Activated CD8-positive, alpha-beta T cell treated with anti-CD3 and anti-CD28 coated beads for 36 hours (primary cell): ENCODE results near the gene NUDT17. TPM values are rescaled to one million over a fixed set of nuclear protein-coding genes. Genes with fewer than 3 reads are reported as not detected.
"Not testable (repeated sequence)": the region's sequence is repeated elsewhere in the genome, so short reads cannot be mapped to it uniquely, and the experiment has no call there.

Source experiments
- ATAC-seq: fragments of 200-7000 bp; cut with Tn5 transposase; one replicate; pipeline ENCODE4 v1.10.0; 2021; ENCODE audit warnings: mild to moderate bottlenecking, moderate library complexity
- CTCF ChIA-PET: fragments of 350-600 bp; sonication (Branson Sonifier 250); formaldehyde crosslinking; loops from one replicate; lab custom pipeline; 2021; ENCODE audit warnings: antibody characterized with exemption; lab: Charles Lee
- POLR2A ChIA-PET: fragments of 350-600 bp; sonication (Branson Sonifier 250); formaldehyde crosslinking; loops from one replicate; lab custom pipeline; 2021; ENCODE audit warnings: antibody characterized with exemption; lab: Charles Lee
- DNase-seq: peaks from one replicate; pipeline ENCODE4 v3.0.0-alpha.2; 2020
- H3K27ac Mint-ChIP-seq: one replicate; pipeline ENCODE4 v1.8.0; 2021; ENCODE audit warnings: mild to moderate bottlenecking, mixed read lengths
- H3K27me3 Mint-ChIP-seq: one replicate; pipeline ENCODE4 v1.8.0; 2021; ENCODE audit warnings: mixed read lengths
- H3K36me3 Mint-ChIP-seq: one replicate; pipeline ENCODE4 v1.8.0; 2021; ENCODE audit warnings: low read depth, mixed read lengths
- H3K4me1 Mint-ChIP-seq: one replicate; pipeline ENCODE4 v1.8.0; 2021; ENCODE audit warnings: low read depth, mixed read lengths
- H3K4me3 Mint-ChIP-seq: one replicate; pipeline ENCODE4 v1.8.0; 2021; ENCODE audit warnings: mild to moderate bottlenecking, moderate library complexity, mixed read lengths
- H3K9me3 Mint-ChIP-seq: one replicate; pipeline ENCODE4 v1.8.0; 2021; ENCODE audit warnings: mixed read lengths
- intact Hi-C: fragments of 100-400 bp; cut with micrococcal nuclease; formaldehyde crosslinking; loops from one replicate; pipeline ENCODE4 v1.10.0; 2022
- total RNA-seq, 2 experiments: library from RNA; stranded (reverse); gene quantifications; one replicate each; pipeline ENCODE4 v1.2.3, GENCODE V29; 2021
- TF ChIP-seq, protein P1 (sequence below): fragments of 200-600 bp; IDR thresholded peaks from one replicate; pipeline ENCODE4 v1.8.0; 2022; ENCODE audit warnings: antibody characterized with exemption, mild to moderate bottlenecking

The NUDT17 gene
- total RNA-seq, 2 experiments from 2014 or later = 3.0 to 3.3 TPM

DNA sequence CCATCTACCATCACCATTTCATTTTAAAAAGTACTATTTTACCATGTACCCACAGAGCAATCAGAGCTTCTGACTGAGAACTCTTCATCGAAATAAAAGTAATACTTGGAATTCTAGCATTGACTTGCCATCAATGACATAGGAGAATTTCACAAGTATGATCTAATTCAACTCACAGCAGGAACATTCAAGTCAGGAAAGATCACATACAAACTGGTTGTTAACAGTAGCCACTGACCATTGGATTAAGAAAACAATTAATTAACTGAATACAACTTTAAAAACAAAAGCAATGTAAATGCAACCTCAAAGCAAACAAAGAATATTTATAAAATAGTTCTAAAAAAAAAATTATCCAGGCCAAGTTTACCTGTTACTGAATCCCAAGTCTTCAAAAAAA is 40.4 kb upstream of the NUDT17 start:
- peaks cover 45% of the 10 kb centered on the region for H3K4me1 Mint-ChIP-seq
- no peak overlapping the region for H3K27ac Mint-ChIP-seq
- ATAC-seq (no peak), DNase-seq (no peak)
- no peaks in the 10 kb centered on the region for H3K27me3 Mint-ChIP-seq
- no peak overlapping the region for H3K4me3 Mint-ChIP-seq
- CTCF ChIA-PET = interaction anchor here (0.9 to 4.7 kb wide), 3 partner anchors 19 to 40 kb away, joined by 4 to 19 read pairs (median 5); partner anchors contain the start of gene NUDT17
- H3K9me3 Mint-ChIP-seq = no peaks in the 10 kb centered on the region
- intact Hi-C loops = no loop called here
- TF ChIP-seq, protein P1, sequence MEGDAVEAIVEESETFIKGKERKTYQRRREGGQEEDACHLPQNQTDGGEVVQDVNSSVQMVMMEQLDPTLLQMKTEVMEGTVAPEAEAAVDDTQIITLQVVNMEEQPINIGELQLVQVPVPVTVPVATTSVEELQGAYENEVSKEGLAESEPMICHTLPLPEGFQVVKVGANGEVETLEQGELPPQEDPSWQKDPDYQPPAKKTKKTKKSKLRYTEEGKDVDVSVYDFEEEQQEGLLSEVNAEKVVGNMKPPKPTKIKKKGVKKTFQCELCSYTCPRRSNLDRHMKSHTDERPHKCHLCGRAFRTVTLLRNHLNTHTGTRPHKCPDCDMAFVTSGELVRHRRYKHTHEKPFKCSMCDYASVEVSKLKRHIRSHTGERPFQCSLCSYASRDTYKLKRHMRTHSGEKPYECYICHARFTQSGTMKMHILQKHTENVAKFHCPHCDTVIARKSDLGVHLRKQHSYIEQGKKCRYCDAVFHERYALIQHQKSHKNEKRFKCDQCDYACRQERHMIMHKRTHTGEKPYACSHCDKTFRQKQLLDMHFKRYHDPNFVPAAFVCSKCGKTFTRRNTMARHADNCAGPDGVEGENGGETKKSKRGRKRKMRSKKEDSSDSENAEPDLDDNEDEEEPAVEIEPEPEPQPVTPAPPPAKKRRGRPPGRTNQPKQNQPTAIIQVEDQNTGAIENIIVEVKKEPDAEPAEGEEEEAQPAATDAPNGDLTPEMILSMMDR = no peak
- POLR2A ChIA-PET = interaction anchor here (1.5 kb wide), 1 partner anchor 10 kb away, joined by 3 read pairs; no protein-coding TSS in a partner anchor
- peaks cover 5% of the 10 kb centered on the region for H3K36me3 Mint-ChIP-seq

DNA sequence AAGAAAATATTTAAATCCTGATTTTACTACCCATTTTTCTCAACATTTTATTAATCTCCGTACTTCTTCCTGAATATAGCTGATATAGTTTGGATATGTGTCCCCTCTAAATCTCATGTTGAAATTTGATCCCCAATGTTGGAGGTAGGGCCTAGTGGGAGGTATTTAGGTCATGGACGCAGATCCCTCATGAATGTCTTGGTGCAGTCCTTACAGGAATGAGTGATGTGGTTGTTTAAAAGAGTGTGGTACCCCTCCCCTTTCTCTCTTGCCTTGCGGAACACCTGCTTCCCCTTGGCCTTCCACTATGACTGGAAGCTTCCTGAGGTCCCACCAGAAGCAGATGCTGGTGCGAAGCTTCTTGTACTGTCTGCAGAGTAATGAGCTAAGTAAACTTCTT is 39.0 kb upstream of the NUDT17 start:
- ChIA-PET CTCF (interaction anchor here (1.2 to 4.7 kb wide), 4 partner anchors 10 to 85 kb away, joined by 3 to 19 read pairs (median 4); partner anchors contain the start of gene NUDT17), POLR2A (interaction anchor here (1.6 kb wide), 1 partner anchor 18 kb away, joined by 4 read pairs; the partner anchor contains the start of genes POLR3C and RNF115)
- DNase-seq (no peak), ATAC-seq (no peak)
- TF ChIP-seq, protein P1 = no peak
- Mint-ChIP-seq H3K27me3 (no peaks in the 10 kb centered on the region), H3K27ac (no peak overlapping the region), H3K36me3 (peaks cover 5% of the 10 kb centered on the region), H3K9me3 (no peaks in the 10 kb centered on the region), H3K4me1 (peaks cover 39% of the 10 kb centered on the region), H3K4me3 (no peak overlapping the region)
- intact Hi-C loops = no loop called here

DNA sequence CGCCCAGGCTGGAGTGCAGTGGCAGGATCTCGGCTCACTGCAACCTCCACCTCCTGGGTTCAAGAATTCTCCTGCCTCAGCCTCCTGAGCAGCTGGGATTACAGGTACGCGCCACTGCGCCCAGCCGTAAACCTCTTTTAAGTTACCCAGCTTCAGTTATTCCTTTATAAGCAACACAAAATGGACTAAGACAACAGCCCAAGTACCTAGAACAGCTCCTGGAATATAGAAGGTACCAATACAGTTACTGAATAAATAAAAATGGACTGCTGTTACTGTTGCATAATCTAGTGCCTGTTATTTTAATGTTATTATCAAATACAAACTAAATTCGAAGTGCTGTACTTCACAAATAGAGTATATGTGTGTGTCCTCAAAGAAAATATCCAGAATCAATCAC is 38.6 kb upstream of the NUDT17 start:
- H3K27me3 Mint-ChIP-seq = no peaks in the 10 kb centered on the region
- ATAC-seq (no peak), DNase-seq (no peak)
- intact Hi-C loops = no loop called here
- H3K4me3 Mint-ChIP-seq = no peak overlapping the region
- peaks cover 36% of the 10 kb centered on the region for H3K4me1 Mint-ChIP-seq
- TF ChIP-seq, protein P1 = no peak
- POLR2A ChIA-PET = interaction anchor here (1.6 kb wide), 1 partner anchor 17 kb away, joined by 4 read pairs; the partner anchor contains the start of genes POLR3C and RNF115
- CTCF ChIA-PET = interaction anchor here (1.2 to 1.6 kb wide), 3 partner anchors 11 to 85 kb away, joined by 3 to 4 read pairs (median 4); no protein-coding TSS in a partner anchor
- no peak overlapping the region for H3K27ac Mint-ChIP-seq
- peaks cover 3% of the 10 kb centered on the region for H3K36me3 Mint-ChIP-seq
- H3K9me3 Mint-ChIP-seq = no peaks in the 10 kb centered on the region

DNA sequence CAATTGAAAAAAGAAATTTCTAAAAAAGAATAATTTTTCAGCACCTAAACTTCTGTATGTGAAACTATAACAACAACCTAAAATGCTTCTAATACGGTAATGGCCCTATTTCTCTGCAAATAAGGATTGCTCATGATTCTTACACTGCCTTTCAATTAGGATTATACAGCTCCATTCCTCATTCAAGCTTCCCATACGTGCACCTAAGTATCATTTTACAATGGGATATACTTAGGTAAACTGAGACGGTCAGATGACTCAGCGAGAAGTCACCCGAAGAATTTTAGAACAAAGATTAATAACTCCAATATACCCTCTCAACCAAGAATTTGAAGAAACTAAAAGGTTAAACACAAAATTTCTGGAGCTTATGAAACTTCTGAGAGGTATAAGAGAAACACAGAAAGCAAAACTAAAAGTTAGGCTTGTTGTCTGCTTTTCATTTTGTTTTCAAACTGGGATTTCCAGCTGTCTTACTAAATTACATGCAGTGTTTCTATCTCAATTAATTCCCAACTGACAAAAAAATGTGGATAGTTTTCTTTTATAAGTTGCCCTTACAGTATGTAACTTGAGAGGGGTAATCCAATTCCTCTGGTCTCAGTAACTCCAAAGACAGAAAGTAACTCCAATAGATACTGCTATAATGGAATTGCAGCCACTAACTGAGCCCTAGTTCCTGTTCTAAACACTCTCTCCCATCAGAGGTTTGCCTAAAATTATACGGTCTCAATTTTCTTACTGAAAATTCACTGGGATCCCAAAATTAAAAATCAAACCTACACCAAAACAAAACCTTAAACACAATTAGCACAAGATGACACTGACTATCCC is 32.2 kb upstream of the NUDT17 start:
- not testable (repeated sequence) for H3K36me3 Mint-ChIP-seq

DNA sequence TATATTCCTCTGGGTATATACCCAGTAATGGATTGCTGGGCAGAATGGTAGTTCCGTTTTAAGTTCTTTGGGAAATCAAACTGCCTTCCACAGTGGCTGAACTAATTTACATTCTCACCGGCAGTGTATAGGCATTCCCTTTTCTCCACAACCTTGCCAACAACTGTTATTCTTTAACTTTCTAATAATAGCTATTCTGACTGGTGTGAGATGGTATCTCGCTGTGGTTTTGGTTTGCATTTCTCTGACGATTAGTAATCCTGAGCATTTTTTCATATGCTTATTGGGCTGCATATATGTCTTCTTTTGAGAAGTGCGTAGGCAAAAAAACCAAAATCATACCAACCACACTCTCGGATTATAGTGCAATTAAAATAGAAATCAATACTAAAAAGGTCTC is 27.3 kb upstream of the NUDT17 start:
- DNase-seq, H3K27me3 Mint-ChIP-seq, H3K9me3 Mint-ChIP-seq, intact Hi-C loops, H3K36me3 Mint-ChIP-seq, POLR2A ChIA-PET, H3K4me3 Mint-ChIP-seq, H3K27ac Mint-ChIP-seq, CTCF ChIA-PET: not testable (repeated sequence)
- ATAC-seq = peak; percentile 48
- H3K4me1 Mint-ChIP-seq = peaks cover 18% of the 10 kb centered on the region

More for the DNA sequence above, 32.2 kb upstream of the NUDT17 start:
- H3K4me3 Mint-ChIP-seq, H3K9me3 Mint-ChIP-seq, POLR2A ChIA-PET, ATAC-seq, DNase-seq, CTCF ChIA-PET, intact Hi-C loops, H3K27me3 Mint-ChIP-seq, H3K27ac Mint-ChIP-seq: not testable (repeated sequence)
- H3K4me1 Mint-ChIP-seq = peaks cover 19% of the 10 kb centered on the region

DNA sequence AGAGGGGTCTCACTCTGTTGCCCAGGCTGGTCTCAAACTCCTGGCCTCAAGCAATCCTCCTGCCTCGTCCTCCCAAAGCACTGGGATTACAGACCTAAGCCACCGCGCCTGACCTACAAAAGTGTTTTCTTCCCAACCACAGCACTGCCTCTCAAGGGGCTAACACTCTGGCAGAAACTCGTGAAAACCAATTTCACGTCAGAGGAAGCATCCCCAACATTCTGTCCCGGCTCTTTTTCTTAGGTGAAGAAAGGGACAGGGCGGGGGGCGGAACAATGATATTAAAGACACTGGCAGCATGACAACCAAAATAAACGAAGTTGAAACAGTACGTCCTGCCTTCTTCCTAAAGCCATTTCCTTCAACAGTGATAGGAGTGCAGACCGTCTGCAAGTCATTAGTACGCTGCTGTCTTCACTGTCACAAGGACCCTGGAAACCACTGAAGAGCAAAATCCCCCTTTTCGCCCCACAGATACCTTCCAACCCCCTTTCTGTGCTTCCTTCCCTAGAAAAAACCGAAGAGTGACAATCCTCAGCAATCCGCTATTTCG is 22.6 kb upstream of the NUDT17 start:
- Mint-ChIP-seq H3K4me1 (peaks cover 33% of the 10 kb centered on the region), H3K36me3 (peaks cover 34% of the 10 kb centered on the region), H3K27ac (peak overlapping the region; percentile 82), H3K4me3 (peak overlapping the region; percentile 62)
- H3K9me3 Mint-ChIP-seq, intact Hi-C loops, H3K27me3 Mint-ChIP-seq, DNase-seq: not testable (repeated sequence)
- ChIA-PET CTCF (interaction anchor here (1.3 kb wide), 1 partner anchor 23 kb away, joined by 5 read pairs; the partner anchor contains the start of gene NUDT17), POLR2A (interaction anchor here (0.7 to 1.1 kb wide), 2 partner anchors 24 to 44 kb away, joined by 3 read pairs; no protein-coding TSS in a partner anchor)
- ATAC-seq = peak; percentile 24
